Measurements from ENCODE around the gene RPS5.

- TF ChIP-seq, protein P1, sequence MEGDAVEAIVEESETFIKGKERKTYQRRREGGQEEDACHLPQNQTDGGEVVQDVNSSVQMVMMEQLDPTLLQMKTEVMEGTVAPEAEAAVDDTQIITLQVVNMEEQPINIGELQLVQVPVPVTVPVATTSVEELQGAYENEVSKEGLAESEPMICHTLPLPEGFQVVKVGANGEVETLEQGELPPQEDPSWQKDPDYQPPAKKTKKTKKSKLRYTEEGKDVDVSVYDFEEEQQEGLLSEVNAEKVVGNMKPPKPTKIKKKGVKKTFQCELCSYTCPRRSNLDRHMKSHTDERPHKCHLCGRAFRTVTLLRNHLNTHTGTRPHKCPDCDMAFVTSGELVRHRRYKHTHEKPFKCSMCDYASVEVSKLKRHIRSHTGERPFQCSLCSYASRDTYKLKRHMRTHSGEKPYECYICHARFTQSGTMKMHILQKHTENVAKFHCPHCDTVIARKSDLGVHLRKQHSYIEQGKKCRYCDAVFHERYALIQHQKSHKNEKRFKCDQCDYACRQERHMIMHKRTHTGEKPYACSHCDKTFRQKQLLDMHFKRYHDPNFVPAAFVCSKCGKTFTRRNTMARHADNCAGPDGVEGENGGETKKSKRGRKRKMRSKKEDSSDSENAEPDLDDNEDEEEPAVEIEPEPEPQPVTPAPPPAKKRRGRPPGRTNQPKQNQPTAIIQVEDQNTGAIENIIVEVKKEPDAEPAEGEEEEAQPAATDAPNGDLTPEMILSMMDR (IDR thresholded peaks at IDR 0.05 in 2 of 3, conservative IDR thresholded peaks at IDR 0.05 in 1 of 3; ENCODE audit: borderline replicate concordance in 1 of 3, insufficient read depth in 1 of 3, low read depth in 2 of 3, low read length in 2 of 3) = no peak
- TF ChIP-seq SP1 (IDR thresholded peaks at IDR 0.05; ENCODE audit: low read depth) = no peak
- no peak for TF ChIP-seq POLR2A (IDR thresholded peaks at IDR 0.05; ENCODE audit: borderline replicate concordance, extremely low read depth, insufficient read depth, insufficient read length)
- TF ChIP-seq, protein P2, sequence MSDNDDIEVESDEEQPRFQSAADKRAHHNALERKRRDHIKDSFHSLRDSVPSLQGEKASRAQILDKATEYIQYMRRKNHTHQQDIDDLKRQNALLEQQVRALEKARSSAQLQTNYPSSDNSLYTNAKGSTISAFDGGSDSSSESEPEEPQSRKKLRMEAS (IDR thresholded peaks at IDR 0.05) = no peak
- no peak for TF ChIP-seq REST (IDR thresholded peaks at IDR 0.05; ENCODE audit: low read depth)
- no peak for TF ChIP-seq RAD21 (IDR thresholded peaks at IDR 0.05; ENCODE audit: low read depth)
- TF ChIP-seq POLR2AphosphoS5 (IDR thresholded peaks at IDR 0.05; ENCODE audit: low read depth, low read length) = no peak
- TF ChIP-seq EZH2 (IDR thresholded peaks at IDR 0.05) = no peak
- no peak for TF ChIP-seq ZBTB33 (IDR thresholded peaks at IDR 0.05; ENCODE audit: extremely low read depth, insufficient replicate concordance, low read length)
- no peak for TF ChIP-seq SIN3A (IDR thresholded peaks at IDR 0.05; ENCODE audit: low read depth)
- no peak for TF ChIP-seq EGR1 (IDR thresholded peaks at IDR 0.05; ENCODE audit: low read depth)
- no peak for TF ChIP-seq YY1 (IDR thresholded peaks at IDR 0.05; ENCODE audit: extremely low read depth, insufficient replicate concordance, low read depth, low read length)
- TF ChIP-seq, protein P3, sequence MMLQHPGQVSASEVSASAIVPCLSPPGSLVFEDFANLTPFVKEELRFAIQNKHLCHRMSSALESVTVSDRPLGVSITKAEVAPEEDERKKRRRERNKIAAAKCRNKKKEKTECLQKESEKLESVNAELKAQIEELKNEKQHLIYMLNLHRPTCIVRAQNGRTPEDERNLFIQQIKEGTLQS (IDR thresholded peaks at IDR 0.05) = no peak
These were observed 48.7 kb upstream of the RPS5 start for GRCh38 chr19:58338336-58338735.
